HG03045 (cell line): ENCODE measurements around the gene PKMYT1.

Source experiments
- ATAC-seq: cut with Tn5 transposase; IDR thresholded peaks from one replicate; pipeline ENCODE4 v1.9.1; 2021; ENCODE audit warnings: mild to moderate bottlenecking, moderate library complexity; ENCODE audit not compliant: unreplicated experiment

PKMYT1 gene

GRCh38 chr16:2975161-2975795 is 5.0 kb downstream of the PKMYT1 start:
- ATAC-seq: no peak

GRCh38 chr16:2974319-2975056 is 5.8 kb downstream of the PKMYT1 start:
- no peak for ATAC-seq

- ATAC-seq: no peak
Observed at GRCh38 chr16:2973605-2974318, 6.5 kb downstream of the PKMYT1 start.

DNA sequence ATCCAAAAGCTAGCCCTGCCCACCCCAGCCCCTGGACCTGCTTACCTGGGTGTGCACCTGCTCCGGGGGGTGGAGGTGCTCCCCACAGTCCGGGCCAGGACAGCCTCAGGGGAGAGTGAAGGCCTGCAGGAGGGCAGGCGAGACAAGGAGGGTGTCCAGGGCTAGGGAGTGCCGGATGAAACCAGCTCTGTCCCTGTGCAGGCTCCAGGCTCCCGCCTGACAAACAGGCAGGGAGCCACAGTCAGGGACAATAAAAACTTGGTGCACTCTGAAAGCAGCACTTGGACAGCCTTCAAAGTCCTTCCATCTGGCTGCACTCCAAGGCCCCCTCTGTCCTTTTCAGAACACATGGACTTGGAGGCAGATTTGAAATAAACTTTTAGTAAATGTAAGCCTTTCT is 7.2 kb downstream of the PKMYT1 start:
- no peak for ATAC-seq

GRCh38 chr16:2971985-2972784 is 8.1 kb downstream of the PKMYT1 start:
- ATAC-seq: no peak

DNA sequence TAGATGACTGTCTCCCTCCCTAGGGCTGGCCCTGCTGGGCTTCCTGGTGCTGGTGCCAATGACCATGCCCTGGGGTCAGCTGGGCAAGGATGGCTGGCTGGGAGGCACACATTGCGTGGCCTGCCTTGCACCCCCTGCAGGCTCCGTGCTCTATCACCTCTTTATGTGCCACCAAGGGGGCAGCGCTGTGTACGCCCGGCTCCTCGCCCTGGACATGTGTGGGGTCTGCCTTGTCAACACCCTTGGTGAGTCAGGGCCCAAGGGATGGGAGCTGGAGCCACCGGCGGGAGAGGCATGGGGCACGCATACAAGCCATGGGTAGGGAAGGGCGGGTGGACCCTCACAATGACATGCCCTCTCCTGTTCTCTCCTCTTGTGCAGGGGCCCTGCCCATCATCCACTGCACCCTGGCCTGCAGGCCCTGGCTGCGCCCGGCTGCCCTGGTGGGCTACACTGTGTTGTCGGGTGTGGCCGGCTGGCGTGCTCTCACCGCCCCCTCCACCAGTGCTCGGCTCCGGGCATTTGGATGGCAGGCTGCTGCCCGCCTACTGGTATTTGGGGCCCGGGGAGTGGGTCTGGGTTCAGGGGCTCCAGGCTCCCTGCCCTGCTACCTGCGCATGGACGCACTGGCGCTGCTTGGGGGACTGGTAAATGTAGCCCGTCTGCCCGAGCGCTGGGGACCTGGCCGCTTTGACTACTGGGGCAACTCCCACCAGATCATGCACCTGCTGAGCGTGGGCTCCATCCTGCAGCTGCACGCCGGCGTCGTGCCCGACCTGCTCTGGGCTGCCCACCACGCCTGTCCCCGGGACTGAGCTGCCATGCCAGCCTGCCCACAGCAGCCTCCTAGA is 8.9 kb downstream of the PKMYT1 start:
- no peak for ATAC-seq

GRCh38 chr16:2970563-2970962 is 9.7 kb downstream of the PKMYT1 start:
- ATAC-seq: no peak

DNA sequence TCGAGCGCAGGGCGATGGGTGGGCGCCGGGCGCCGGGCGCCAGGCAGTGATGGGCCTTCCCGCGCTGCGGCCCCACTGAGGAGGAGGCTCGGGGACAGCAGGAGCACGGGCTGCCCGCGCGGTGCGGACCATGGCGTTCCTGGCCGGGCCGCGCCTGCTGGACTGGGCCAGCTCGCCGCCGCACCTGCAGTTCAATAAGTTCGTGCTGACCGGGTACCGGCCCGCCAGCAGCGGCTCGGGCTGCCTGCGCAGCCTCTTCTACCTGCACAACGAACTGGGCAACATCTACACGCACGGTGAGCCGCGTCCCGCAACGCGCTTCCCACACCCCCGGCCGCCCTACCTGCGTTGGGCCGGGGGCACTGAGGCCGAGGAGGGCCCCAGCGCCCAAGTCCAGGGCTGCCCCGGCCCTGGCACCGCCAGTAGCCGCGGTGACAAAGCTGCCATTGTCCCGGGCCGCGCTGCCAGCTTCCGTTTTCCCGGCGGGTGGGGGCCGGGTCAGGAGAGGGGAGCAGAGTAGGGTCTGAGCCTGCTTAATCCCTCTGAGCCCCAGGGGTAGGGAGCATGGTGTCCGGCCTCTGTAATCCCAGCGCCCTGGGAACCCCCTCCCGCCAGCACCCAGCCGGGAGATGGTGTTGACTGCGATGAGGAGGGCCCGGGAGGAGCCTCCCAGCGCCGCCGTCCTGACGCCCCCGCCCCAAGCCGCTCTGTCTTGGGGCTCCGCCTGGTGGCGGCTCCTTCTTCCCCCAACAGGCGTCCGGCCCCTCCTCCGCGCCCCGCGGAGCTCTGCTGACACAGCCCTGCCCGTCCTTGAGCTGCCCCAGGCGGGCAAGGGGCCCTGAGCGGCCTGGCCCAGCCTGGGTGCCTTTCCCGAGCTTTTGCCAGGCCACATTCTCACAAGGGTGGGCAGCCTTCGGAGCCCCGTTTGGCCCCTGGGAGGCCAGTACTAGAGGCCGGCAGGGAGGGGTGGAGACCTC is 10.4 kb downstream of the PKMYT1 start:
- ATAC-seq: peak; percentile 39

DNA sequence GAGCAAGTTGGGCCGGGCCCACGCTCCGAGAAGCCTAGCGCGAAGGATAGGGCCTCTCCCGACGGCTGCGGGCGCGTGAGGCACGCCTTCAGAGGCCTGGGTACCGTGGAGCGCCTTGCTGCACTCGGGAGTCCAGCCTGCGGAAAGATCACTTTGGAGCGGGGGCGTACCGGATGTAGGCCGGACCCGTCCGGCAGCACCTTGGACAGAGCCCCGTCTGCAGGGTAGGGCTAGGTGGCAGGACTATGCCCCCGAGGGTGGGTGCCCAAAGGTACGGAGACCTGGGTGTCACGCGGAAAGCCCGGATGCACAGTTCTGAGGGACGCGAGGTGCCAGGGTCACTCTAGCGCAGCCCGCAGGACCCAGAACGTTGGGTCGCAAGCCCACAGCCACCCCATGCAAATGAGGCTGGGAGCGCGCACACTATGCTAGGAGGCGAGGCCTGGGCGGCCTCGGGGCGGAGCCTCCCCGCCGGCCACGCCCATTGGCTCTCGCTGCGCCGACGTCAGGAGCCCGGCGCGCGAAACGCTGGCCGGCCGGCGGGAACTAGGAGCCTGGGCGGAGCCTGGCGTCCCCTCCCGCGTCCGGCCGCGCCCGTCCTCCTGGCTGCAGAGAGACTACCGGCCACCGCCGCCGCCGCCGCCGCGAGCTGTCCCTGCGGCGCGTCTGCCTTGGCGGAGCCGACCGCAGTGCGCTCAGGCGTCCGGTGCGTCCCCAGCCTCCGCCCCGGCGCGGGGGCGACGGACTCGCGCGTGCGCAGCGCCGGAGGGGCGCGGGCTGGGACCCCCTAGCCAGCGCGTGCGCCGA is 11.3 kb downstream of the PKMYT1 start, which contains the start of gene PAQR4:
Gene PAQR4, plus strand, starts transcription at position 611 of the 807 bp plus-strand sequence. CDS start 327 bp downstream, outside the sequence.
- ATAC-seq: peak; percentile 61

DNA sequence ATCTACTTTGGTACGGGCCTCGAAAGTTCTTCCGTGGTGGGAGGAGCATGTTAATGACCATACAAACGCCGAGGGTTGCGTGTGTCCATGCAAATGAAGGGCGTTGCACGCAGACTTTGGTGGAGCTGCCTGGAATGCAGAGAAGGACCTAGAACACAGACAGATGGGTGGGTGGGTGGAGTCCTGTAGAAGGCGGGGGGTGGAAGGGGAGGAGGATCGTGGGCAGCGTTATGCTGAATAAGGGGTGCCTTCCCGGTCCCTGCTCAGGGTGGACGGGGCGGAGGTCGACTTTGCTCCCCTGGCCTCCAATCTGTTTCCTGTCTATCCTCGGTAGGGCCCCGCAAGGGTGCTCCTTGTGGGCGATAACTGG is 11.9 kb downstream of the PKMYT1 start:
- no peak for ATAC-seq

GRCh38 chr16:2967721-2968161 is 12.5 kb downstream of the PKMYT1 start:
- no peak for ATAC-seq

- ATAC-seq: no peak
Observed at GRCh38 chr16:2967211-2967631, 13.0 kb downstream of the PKMYT1 start.

- no peak for ATAC-seq
Observed at GRCh38 chr16:2966808-2967191, 13.4 kb downstream of the PKMYT1 start.

GRCh38 chr16:2966043-2966807 is 14.0 kb downstream of the PKMYT1 start:
- ATAC-seq: no peak

GRCh38 chr16:2964475-2965336 is 15.5 kb downstream of the PKMYT1 start:
- ATAC-seq: no peak

DNA sequence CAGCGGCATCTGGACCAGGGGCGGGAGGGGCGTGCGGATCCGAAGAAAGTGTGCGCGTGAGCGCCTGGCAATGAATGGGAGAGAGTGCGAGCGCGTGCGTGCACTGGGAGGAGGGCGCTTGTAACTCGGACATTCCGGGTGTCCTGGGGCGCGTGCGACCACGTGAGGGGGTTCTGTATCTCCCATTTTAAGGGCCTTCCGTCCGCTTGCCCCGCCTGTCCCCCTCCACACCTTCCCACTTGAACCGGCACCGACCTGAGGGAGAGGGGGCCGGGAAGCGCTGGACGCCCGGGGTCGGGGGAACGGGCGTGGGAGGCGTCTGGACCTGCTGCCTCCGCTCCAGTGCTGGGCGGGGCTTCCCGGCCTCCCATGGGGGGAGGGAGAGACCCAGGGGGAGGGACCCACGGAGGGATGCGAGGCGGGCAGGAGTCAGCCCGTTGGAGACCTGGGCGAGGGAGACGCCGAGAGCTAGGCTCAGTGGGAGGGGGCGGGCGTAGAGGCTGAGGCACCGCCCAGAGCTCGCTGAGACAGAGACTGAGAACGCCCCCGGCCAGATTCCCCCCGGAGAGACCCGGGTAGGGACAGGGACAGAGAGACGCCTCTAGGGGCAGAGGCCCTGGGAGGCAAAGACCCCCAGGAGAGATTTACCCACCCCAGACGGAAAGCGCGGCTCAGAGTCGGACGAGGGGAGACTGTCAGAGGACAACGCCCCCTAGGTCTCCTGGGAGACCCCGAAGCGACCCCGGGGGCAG is 16.3 kb downstream of the PKMYT1 start, which contains the start of gene KREMEN2:
Gene KREMEN2, plus strand, starts transcription at position 553 of the 752 bp plus-strand sequence. CDS start 246 bp downstream, outside the sequence.
- no peak for ATAC-seq
